Measurements from ENCODE around the gene CPEB3.

DNA sequence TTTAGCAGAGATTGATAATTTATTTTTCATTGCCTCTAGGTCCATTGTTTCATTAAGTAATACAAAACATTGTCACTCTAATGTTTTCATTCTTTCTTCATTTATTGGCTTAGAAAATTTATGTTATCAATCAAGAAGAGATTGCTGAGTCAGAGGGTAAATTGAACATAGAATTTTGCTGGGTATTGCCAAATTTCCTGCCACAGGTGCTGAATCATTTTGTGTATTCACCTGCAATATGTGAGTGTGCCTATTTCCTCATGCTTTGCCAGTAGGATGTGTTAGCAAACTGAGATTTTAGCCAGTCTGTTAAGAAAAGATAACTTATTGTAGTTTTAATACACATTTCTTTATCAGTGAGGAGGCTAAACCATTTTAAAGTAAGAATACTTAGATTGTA is 38.1 kb upstream of the CPEB3 start:
- TF ChIP-seq CTCF (IDR thresholded peaks at IDR 0.05) (no peak), POLR2A (IDR thresholded peaks at IDR 0.05) (no peak)

Data from testis (tissue), 2 donors.